ENCODE results near the gene HMGXB3. TPM values are rescaled to one million over a fixed set of nuclear protein-coding genes. Genes with fewer than 3 reads are reported as not detected.
"Not testable (repeated sequence)": the region's sequence is repeated elsewhere in the genome, so short reads cannot be mapped to it uniquely, and the experiment has no call there.

Gene HMGXB3
- total RNA-seq, 4 donors from 2014 or later, result 28.8 to 59.3 (median 31.4) TPM

DNA sequence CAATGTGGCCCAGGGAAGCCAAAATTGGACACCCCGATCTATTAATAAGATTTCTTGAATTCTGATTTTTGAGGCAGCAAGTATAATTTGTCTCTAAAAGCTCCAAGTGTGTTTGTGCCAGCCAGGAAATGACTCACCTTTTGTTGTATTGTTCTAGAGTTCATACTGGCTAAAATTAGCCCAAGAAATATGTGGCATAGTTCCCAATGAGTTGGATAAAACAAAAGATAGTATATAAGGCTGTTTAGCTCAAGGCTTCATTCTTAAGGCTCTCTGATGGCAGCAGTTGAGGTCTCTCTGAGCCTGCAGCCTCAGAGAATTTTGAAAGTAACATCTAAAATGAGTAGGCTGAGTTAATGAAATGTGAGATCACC is 21.6 kb downstream of the HMGXB3 start:
- TF ChIP-seq CTCF (IDR thresholded peaks at IDR 0.05) (no peak), POLR2A (IDR thresholded peaks at IDR 0.05) (no peak), POLR2AphosphoS5 (IDR thresholded peaks at IDR 0.05) (no peak), EP300 (IDR thresholded peaks at IDR 0.05) (no peak)
- peaks cover 24% of the 10 kb centered on the region for H3K4me1 ChIP-seq
- H3K36me3 ChIP-seq, result peaks cover 78% of the 10 kb centered on the region
- no peak for DNase-seq (ENCODE audit: low spot score in 2 of 2)
- H3K27ac ChIP-seq, result peak overlapping the region; percentile 30
- no peak overlapping the region for H3K4me3 ChIP-seq
- WGBS, result 48% methylated on average over 1 of the region's 1 CpG
- no peaks in the 10 kb centered on the region for H3K27me3 ChIP-seq
- H3K9me3 ChIP-seq, result no peaks in the 10 kb centered on the region

- no peaks in the 10 kb centered on the region for H3K27me3 ChIP-seq
- H3K9me3 ChIP-seq, result no peaks in the 10 kb centered on the region
- no peak for DNase-seq (ENCODE audit: low spot score in 2 of 2)
- no peak for TF ChIP-seq EP300 (IDR thresholded peaks at IDR 0.05)
- TF ChIP-seq POLR2A (IDR thresholded peaks at IDR 0.05), result no peak
- no peak for TF ChIP-seq CTCF (IDR thresholded peaks at IDR 0.05)
- no peak for TF ChIP-seq POLR2AphosphoS5 (IDR thresholded peaks at IDR 0.05)
- H3K27ac ChIP-seq, result peak overlapping the region; percentile 30
- peaks cover 83% of the 10 kb centered on the region for H3K36me3 ChIP-seq
- 77% methylated on average over 2 of the region's 2 CpGs for WGBS
- H3K4me1 ChIP-seq, result peaks cover 24% of the 10 kb centered on the region
- H3K4me3 ChIP-seq, result no peak overlapping the region
Measured at GRCh38 chr5:150022681-150023080, 22.1 kb downstream of the HMGXB3 start.

GRCh38 chr5:150023136-150023535 is 22.6 kb downstream of the HMGXB3 start:
- peaks cover 84% of the 10 kb centered on the region for H3K36me3 ChIP-seq
- TF ChIP-seq CTCF (IDR thresholded peaks at IDR 0.05) (no peak), POLR2AphosphoS5 (IDR thresholded peaks at IDR 0.05) (no peak), POLR2A (IDR thresholded peaks at IDR 0.05) (no peak), EP300 (IDR thresholded peaks at IDR 0.05) (no peak)
- no peak overlapping the region for H3K4me3 ChIP-seq
- no peaks in the 10 kb centered on the region for H3K27me3 ChIP-seq
- 95% methylated on average over 1 of the region's 1 CpG for WGBS
- H3K27ac ChIP-seq, result no peak overlapping the region
- peaks cover 24% of the 10 kb centered on the region for H3K4me1 ChIP-seq
- no peaks in the 10 kb centered on the region for H3K9me3 ChIP-seq
- DNase-seq (ENCODE audit: low spot score in 2 of 2), result no peak

GRCh38 chr5:150024346-150024984 is 23.9 kb downstream of the HMGXB3 start:
- DNase-seq (ENCODE audit: low spot score in 2 of 2), result no peak
- no peak overlapping the region for H3K27ac ChIP-seq
- no peak for TF ChIP-seq CTCF (IDR thresholded peaks at IDR 0.05)
- TF ChIP-seq POLR2AphosphoS5 (IDR thresholded peaks at IDR 0.05), result no peak
- no peak for TF ChIP-seq POLR2A (IDR thresholded peaks at IDR 0.05)
- TF ChIP-seq EP300 (IDR thresholded peaks at IDR 0.05), result no peak

GRCh38 chr5:150026682-150027172 is 26.2 kb downstream of the HMGXB3 start:
- no peak overlapping the region for H3K4me3 ChIP-seq
- H3K27me3 ChIP-seq, result no peaks in the 10 kb centered on the region
- H3K9me3 ChIP-seq, result no peaks in the 10 kb centered on the region
- WGBS, result 89% methylated on average over 4 of the region's 4 CpGs
- H3K36me3 ChIP-seq, result peaks cover 80% of the 10 kb centered on the region
- H3K4me1 ChIP-seq, result peaks cover 17% of the 10 kb centered on the region
- no peak for DNase-seq (ENCODE audit: low spot score in 2 of 2)
- TF ChIP-seq EP300 (IDR thresholded peaks at IDR 0.05) (no peak), POLR2A (IDR thresholded peaks at IDR 0.05) (no peak), POLR2AphosphoS5 (IDR thresholded peaks at IDR 0.05) (no peak), CTCF (IDR thresholded peaks at IDR 0.05) (no peak)
- no peak overlapping the region for H3K27ac ChIP-seq

More at GRCh38 chr5:150024346-150024984, 23.9 kb downstream of the HMGXB3 start:
- H3K9me3 ChIP-seq, result no peaks in the 10 kb centered on the region
- WGBS, result 70% methylated on average over 9 of the region's 9 CpGs
- peaks cover 24% of the 10 kb centered on the region for H3K4me1 ChIP-seq
- peaks cover 74% of the 10 kb centered on the region for H3K36me3 ChIP-seq
- no peak overlapping the region for H3K4me3 ChIP-seq
- no peaks in the 10 kb centered on the region for H3K27me3 ChIP-seq

GRCh38 chr5:150028047-150028446 is 27.5 kb downstream of the HMGXB3 start:
- not testable (repeated sequence) for DNase-seq (ENCODE audit: low spot score in 2 of 2); H3K9me3 ChIP-seq; H3K4me3 ChIP-seq; H3K4me1 ChIP-seq; H3K27ac ChIP-seq; H3K27me3 ChIP-seq
- 67% methylated on average over 1 of the region's 1 CpG for WGBS
- peaks cover 87% of the 10 kb centered on the region for H3K36me3 ChIP-seq

Measured in suprapubic skin (tissue), 4 donors.